Measurements from ENCODE around the gene SEMA6A.

Gene SEMA6A

DNA sequence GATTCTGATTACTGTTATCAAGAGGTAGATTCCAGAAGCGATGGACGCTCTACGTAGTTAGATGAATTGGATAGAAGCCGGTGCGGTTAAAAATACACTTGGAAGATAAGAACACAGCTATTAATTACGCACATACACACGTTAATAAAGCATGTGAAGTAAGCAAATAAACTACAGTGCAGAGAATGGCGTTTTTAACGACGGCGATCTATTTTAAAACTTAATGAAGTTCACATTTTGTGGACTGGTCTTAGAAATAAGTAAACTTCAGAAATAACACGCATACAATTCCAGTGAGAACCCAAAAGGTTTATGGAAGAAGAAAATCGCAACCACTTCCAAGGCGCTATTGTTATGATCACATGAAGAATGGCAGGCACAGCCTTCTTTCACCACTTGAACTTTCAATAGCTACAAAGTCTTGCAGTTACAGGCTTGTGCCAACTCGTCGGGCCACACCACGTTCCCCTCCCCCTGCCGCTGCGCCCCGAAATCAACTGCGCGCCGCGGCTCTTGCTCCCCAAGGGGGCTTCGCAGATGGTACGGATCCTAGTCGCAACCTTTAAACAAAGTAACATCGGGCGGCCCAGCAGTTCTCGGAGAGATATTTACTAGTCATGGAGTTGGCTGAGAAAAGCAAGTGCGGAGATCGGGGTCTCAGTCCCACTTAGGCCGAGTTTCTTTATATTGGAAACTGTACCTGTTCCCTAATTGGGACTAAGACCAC lies 866 bp upstream of the SEMA6A start:
- peak; percentile 38 for DNase-seq (ENCODE audit: low read depth)

DNA sequence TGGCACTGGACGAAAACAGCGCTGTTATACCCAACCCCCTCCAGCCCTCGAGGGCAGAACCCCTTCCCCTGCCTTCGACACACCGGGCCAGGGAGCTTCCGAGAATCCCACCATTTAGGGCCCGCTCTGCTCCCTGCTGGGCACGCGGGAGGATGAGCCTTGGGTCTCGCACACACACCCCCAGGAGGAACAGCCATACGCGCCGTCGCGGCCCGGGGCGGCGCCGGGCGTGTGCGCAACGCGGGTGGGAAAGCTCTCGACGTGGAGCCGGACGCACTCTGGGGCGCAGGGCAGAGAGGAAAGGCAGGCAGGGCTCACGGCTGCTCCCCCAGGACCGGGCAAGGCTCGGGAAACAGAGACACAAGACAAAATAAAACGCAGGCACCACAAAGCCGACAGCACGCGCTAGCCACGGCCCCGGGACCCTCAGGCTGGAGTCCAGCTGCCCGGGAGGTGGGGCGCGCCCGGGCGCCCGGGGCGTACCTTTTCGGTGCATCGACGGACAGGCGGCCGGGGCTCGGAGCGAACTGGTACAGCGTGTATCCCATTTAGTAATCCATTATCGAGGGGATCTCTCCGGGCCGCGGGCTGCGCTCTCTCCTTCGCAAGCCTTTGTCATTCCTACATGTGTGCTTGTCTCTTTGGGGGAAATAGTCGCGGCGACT lies 789 bp downstream of the SEMA6A start:
- no peak for DNase-seq (ENCODE audit: low read depth)

DNA sequence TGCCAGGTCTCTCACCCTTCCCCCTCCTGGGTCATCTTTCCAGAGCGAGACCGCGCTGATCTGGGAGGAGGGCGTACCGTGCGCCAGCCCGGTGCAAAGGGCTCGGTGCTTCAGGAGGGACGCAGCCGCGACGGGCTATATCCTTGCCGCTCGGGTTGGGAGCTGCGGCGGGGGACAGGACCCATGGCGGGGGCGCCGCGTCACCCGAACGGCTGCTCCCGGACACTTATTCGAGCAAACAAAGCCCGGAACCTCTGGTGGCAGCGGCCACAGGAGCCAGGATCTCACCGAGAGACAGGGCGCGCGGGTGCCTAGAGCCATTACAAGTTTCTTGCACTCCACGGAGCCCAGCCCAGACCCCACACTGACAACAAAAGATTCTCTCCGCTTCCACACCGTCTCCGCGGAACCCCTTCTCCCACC lies 1.3 kb downstream of the SEMA6A start:
- no peak for DNase-seq (ENCODE audit: low read depth)

DNA sequence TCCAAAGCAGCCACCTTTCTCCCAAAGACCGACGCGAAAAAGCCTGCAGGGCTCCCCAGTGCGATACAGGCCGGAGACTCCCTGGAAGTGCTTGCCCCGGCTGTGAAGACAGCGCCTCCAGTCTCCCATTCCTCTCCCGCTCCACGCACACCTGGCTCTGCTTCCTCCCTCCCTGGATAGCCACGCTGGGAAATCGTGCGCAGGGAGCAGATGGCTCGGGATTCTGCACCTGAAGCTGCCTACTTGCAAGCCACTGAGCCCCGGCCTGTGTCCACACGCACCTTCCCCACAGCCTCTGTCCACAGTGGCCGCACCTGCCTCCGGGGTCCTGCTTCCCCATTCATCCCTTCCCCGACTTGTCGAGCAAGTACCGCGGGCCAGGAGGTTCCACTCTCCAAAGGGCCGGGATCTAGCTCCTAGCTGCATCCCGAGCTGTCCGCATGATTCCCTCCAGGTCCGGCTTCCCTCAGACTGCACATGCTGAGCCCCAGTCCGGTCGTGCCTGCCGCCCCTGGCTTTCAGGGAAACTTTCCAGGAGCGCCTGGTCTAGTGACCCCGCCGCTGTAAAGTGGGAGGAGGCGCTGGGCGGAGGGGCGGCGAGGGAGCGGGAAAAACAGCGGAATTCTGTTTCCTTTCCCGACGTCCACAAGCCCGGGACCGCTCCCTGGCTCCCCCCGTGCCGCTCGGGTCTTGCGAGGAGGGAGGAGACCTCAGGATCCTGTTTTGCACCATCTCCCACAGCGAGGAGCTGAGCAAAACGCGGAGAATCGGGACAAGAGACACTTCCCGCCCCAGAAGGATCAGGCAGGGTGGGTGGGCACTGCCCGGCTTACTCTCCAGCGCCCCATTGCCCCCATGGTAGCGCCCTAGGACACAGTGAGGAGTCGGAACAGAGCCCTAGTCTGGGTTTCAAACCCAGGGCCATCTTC lies 2.0 kb downstream of the SEMA6A start:
- DNase-seq (ENCODE audit: low read depth), result no peak

DNA sequence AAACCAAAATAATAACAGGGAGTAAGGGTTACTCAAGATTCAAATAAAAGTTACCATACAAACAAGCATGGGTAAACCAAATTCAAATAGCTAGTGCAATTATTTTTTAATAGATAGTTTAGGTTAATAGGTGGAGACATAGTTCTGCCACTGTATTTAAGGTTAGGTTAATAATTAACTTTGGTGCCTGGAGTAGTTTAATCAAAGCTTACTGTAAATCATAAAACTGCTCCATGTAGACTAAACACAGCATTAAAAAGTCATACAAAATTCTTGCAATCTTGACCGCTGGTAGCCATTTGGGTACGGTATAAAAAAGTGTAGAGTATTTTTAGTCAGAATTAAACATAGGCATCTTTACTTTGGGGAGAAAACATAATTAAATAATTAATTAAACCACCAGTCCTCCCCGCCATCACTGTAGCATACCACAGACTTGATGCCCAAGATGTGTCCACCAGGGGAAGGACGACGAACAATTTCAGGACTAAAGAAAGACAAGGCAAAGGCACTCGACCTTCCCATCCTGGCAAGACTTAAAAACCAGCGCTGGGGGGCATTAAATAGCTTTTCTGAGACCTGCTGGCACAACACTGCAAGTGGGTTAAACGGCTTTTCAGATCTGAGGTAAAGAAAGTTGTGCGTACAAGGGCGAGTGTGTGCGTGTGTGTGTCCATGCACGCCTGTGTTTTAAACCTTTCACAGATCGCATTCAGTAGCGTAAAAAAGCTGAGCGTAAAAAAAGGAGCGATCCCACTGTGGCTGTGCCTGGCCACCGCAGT lies 2.9 kb downstream of the SEMA6A start:
- no peak for DNase-seq (ENCODE audit: low read depth)

DNA sequence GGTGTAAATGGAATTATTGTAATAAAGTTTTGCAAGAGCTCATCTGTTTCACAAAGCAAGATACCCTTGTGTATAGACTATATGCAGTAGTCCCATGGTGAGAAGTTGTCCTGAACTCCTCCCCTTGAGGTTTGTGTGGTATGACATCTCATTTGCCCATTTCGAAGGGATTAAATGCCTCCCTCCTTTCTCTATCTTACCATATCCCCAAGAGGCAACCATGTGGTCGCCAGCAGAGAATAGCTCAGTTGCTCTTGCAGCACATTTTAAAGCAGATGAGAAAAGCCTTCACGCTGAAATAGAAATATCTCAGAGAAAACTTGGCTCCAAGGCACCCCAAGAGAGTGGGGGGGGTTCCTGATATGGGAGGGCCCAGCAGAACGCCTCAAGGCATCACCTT lies 4.6 kb downstream of the SEMA6A start:
- DNase-seq (ENCODE audit: low read depth), result no peak

DNA sequence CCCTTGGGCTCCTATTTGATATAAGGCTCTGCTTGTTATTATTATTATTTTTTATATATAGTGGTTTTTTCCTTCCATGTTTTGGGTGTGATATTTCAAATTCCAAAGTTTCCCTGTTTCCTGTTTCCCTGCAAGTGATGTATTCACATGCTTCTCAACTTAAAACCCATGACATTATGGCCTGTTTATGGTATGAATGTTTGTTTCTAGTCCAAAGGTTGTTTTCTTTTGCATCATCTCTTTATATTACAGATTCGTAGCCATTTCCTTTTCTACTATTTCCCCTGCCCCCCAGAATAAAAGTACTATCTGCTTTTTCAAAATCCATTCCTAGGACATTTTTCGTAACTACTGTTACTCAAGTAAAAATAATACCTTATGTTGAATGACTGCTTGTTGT lies 7.5 kb downstream of the SEMA6A start:
- DNase-seq (ENCODE audit: low read depth), result no peak

DNA sequence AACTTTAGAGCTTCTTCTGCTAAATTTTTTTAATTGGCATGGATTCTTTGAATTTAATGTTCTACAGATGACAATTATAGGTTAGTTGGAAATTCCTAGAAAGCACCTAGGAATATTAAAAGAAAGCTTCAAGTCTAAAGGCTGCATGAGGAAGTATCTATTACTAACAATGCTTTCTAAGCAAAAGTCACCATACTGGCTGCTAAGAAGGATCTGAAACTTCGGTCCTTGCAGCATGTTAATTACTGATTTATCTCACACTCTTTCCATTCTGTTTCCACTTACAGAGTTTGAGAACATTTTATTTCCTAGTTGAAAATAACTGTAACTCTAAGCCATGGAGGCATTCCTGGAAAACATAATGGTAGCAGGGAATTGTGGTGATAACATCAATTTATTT lies 8.4 kb downstream of the SEMA6A start:
- DNase-seq (ENCODE audit: low read depth), result no peak

DNA sequence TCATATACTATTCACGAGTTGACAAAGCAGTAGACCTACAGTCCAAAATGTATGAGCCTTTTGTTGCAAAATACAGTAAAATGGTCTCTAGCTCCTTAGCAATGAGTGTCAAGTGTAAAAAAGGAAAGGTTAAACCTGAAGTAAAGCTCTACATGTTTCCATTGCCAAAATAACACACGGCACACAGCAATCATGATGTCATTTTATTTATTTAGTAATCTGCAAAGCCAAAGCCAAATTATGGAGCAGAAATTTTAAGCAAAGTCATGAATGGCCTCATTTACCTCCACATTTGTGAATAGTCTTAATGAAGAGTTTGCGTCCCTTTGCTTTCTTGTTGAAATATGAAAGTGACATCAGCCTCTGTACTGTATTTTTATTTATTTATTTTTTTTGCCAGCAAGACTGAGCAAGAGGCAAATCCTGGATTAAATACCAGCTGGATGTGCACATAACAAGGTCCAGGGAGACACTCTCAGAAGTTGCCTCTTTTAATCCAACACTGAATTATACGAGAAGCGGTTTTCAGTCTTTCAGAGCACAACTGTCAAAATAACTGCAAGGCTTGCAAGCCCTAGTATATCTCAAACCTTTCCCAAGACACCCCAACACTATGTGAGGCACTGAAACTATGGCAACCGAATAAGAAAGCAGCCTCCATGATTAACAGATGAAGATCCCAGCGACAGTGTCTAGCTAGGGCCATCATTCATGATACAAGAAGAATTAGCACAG lies 9.7 kb downstream of the SEMA6A start:
- DNase-seq (ENCODE audit: low read depth), result no peak

DNA sequence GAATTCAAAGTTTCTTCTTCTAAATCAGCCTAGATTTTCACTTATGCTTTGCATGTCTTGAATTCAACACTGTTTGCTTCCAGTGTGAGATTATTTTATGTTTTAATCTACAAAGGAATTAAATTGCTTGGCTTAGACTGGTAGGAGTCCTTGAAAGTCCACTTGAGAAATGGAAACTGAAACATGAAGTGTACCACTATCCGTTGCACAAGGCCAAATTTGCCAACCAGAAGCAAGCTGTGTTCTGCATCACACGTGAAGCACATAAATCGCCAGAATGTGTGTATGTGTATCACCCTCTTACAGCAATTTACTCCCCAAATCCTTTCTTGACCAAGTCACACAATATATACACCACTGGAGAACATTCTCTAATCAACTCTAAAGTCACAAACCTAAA lies 10.3 kb downstream of the SEMA6A start:
- DNase-seq (ENCODE audit: low read depth), result no peak

DNA sequence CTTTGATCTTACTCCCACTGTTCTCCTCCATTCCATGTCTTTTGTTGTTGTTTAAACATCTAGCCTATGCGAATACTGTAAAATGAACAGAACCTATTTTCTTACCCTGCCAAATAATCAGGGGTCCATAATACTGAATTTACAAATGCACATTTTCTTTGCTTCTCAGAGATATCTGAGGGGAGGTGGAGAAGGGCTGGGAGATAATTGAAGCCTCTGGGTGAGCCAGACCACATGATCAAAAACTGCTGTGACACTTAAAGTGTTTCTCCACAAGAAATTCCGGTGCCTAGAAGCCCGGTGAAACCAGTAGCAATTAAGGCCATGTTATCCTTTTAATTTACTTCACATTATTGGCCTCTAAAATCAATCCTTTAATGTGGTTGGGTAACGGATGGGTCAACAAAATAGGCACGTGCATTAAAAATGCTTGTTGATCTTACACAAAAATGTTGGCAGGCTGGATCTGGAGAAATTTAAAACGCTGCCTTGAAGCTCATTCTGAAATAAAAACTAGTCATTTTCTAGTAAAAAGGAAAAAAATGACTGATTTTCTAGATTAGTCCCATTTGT lies 10.8 kb downstream of the SEMA6A start:
- DNase-seq (ENCODE audit: low read depth), result no peak

DNA sequence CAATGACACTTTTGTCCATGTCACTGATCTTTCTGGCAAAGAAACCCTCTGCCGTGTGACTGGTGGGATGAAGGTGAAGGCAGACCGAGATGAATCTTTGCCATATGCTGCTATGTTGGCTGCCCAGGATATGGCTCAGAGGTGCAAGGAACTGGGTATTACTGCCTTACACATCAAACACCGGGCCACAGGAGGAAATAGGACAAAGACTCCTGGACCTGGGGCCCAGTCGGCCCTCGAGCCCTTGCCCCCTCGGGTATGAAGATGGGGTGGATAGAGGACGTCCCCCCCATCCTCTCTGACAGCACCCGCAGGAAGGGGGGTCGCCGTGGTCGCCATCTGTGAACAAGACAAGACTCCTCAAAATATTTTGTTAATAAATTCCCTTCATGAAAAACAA lies 12.0 kb downstream of the SEMA6A start:
- no peak for DNase-seq (ENCODE audit: low read depth)

DNA sequence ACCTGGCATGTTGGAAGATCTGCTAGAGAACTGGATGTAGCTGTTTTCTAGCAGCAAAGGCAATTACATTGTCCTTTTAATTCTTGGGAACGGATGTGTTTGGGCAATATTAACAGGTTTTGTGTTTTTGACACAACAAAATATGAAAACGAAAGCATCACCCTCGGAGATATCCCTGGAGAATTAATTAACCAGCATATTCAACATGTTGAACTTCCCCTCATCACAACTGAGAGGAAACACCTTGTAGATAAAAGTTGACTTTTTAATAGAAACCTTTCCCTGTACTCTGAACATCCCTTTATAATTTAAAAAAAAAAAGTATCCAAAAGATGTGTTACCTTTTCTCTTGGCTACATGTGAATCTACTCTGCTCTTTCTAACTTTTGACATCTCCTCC lies 13.0 kb downstream of the SEMA6A start:
- no peak for DNase-seq (ENCODE audit: low read depth)

DNA sequence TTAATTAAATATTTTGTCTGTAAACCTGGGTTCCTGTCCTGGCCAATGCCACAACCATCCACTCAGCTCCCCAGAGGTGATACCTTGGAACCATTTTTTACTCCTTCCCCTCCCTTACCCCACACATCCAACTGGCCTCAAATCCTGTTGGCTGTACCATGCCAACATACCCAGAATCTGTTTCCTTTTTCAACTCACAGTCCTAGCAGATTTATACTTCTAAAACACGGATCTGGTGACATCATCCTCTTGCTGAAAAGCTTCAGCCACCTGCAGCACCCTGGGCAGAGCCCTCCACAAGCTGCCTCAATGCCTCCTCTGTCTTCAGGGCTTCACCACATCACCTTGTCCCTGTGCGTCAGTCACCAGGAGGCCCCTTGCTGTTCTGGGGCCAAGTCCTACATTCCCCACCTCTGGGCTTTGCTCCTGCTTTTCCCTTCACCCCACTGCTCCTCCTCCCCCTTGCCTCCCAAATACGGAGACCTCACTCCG lies 14.9 kb downstream of the SEMA6A start:
- no peak for DNase-seq (ENCODE audit: low read depth)

DNA sequence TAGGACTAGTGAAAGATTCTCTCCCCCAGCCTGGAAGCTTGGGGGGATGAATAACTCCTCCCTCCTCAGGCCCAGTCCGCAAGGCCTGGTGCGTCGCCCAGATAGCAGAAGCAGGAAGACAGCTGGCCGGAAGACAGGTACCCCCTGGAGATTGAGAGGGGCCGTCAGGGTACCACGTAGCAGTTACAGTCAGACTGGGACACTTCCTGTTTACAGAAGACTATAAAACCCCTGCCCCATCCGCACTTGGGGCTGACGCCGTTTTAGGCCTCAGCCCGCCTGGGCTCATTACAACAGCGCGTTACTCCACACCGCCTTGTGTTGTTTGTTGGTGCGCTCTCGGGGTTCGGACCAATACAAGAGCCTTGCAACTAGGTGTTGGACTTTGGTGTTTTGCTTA lies 15.4 kb downstream of the SEMA6A start:
- DNase-seq (ENCODE audit: low read depth), result no peak

DNA sequence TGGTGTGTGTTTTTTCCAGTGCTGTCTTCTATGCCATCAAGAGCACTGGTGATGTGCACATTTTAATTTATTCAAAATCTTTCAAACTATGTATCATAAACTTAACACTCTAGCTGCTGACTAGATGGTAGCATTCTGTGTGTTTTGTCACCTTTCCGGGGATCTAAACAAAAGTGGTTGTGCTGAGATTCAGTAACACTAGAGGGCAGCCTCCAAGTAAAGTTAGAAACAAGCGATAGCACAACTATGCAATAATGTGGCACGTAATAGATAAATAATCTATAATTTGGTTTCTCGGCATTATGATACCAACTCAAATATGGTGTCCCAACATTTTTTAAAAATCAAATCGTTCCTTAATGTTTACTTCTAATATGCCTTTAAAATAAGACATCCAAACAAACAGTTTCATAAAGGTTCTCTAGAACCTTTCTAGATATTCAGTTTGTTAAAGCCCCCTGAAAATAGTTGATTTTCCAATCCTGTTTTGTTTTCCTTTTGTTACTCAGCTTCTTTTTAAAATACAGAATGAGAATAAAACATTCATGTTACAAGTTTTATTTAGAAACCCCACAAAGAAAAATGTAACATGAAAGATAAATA lies 16.9 kb downstream of the SEMA6A start:
- DNase-seq (ENCODE audit: low read depth), result no peak

DNA sequence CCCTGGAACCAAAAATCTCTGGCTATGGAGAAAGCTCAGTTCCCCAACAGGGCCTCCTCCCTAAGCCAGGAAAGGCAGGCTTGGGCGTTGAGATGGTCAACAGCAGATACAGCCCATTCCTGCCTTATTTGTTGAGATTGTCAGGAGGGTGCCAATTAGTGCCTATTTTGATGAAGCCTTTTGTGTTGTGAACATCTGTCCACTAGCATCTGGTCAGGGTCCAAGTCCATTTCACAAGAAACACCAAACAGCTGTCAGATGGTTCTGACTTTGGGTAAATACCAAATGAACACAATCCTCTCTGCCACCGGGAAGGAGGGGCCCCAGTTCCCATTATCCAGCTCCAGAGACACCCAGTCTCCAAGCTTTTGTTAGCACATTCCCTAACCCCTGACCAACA lies 19.9 kb downstream of the SEMA6A start:
- no peak for DNase-seq (ENCODE audit: low read depth)

DNA sequence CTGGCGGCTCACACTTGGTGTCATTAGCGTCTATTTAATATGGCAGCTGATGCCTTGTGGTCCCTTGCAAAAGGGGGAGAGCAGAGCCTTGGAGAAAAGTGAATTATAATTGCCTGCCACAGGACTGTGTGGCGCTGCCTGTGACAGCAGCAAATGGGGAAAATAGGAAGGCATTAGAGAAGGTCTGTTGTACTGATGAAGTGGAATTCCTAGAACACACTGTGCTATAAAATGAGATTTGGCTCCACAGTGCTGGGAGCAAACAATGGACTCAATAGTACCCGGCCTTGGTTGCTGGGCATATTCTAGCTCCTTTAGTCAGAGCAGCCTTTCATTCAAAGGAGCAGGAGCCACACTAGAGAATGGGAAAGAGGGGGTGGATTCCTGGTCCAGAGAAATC lies 21.3 kb downstream of the SEMA6A start:
- no peak for DNase-seq (ENCODE audit: low read depth)

DNA sequence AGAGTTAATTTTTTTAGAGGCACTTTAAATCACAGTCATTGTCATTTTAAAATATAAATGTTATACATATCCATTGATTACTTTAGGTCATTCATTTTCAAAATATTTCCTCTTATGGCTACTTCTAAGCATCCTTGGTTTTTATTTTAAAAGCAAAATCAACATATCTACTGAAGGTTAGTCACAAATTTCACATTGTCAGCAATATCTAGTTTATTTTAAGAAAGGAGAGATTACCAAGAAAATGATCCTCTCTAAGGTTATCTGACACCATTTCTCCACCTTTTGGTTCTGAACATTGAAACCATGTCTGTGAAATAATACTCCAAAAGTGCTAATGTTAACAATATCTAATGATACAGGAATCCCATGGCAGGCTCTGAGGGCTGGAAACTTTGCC lies 24.5 kb downstream of the SEMA6A start:
- DNase-seq (ENCODE audit: low read depth), result no peak

DNA sequence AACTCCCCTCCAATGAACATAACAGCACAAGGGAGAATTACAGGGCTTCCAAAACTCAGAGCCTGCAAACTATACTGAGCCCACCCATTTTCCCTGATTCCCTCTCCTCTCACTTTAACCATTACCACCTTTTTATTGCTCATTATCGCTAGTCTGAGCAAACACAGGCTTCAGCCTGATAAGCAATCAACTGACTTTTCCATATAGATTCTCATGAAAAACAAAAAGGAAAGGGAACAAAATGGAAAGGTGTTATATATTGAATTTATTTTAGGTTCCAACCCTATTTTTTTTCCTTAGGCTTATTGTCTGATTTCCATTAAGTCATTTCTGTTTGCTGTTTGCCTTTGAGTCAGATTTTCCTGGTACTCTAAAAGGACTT lies 27.9 kb downstream of the SEMA6A start:
- DNase-seq (ENCODE audit: low read depth), result no peak
